HG02642 (cell line): ENCODE results near the gene SYT3.
"Not testable (repeated sequence)": the region's sequence is repeated elsewhere in the genome, so short reads cannot be mapped to it uniquely, and the experiment has no call there.

Experiments used
- ATAC-seq: cut with Tn5 transposase; IDR thresholded peaks from one replicate; pipeline ENCODE4 v1.9.1; 2021; ENCODE audit warnings: mild to moderate bottlenecking; ENCODE audit not compliant: unreplicated experiment, poor library complexity

Gene SYT3

GRCh38 chr19:50644315-50644915, 4.7 kb upstream of the SYT3 start:
- ATAC-seq: no peak

GRCh38 chr19:50640368-50640767, 687 bp upstream of the SYT3 start:
- ATAC-seq: no peak

DNA sequence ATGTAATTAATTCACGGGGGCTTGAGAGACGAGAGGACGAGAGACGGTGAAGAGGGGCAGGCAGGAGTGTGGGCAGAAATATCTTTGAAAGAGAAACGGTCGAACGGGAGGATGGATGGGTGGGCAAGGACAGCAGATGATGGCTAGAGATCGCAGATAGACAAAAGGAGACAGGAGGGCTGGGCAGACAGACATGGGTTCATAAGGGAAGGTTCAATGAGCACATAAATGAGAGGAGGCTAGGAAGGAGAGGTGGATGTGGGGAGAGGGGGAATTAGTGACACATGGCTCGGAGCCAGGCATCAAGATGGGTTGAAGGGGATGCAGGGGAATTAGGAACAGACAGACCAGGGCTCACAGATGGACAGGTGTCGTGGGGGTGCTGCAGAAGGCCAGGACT, 1.1 kb downstream of the SYT3 start:
- no peak for ATAC-seq

GRCh38 chr19:50636317-50637085, 3.2 kb downstream of the SYT3 start:
- no peak for ATAC-seq

DNA sequence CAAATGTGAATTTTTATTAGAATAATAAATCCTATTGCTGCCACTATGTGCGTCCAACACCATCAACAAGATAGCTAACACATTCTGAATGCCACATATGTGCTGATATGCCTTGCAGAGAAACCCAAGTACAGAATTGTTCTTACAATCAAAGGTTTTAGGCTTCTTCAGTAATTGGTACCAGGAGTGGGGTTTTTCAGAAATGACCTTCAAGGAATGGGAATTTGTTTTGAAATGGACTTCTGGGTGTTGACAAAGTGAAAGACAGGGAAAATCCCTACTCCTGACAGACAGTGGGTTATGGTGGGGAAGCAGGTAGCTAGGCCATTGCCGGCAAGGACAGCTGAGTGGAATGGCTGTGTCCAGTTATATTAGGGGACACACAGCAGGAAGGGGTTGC, 5.7 kb downstream of the SYT3 start:
- ATAC-seq: no peak

GRCh38 chr19:50633359-50633758, 6.3 kb downstream of the SYT3 start:
- ATAC-seq: no peak

DNA sequence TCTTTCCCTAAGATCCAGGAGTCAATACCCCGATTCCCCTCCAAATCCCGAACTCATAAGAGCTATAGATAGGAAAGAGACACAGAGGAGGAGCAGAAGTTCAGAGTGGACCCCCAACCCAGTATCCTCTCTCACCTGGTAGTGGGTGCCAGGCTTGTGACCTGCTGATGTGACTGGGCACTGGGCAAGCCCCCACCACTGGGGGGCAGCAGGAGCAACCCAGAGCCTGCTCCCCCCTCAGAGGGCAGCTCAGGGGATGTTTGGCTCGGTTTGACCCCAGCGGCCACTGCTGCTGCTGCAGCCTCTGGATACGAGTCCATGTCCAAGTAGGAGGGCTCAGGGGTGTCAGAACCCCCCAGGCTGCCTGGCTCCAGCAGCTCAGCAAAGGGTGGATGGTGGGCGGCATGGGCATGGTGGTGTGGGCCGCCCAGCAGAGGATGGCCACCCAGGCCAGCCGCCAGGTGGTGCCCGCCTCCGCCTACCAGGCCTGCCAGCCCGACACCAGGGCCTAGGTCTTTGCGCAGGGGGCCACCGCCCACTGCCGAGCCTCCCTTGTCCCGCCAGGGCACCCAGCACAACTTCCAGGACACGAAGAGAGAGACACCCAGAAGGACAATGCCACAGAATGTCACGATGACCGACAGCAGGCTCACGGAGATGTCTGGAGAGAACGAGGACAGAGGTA, 7.4 kb downstream of the SYT3 start:
- ATAC-seq: no peak

DNA sequence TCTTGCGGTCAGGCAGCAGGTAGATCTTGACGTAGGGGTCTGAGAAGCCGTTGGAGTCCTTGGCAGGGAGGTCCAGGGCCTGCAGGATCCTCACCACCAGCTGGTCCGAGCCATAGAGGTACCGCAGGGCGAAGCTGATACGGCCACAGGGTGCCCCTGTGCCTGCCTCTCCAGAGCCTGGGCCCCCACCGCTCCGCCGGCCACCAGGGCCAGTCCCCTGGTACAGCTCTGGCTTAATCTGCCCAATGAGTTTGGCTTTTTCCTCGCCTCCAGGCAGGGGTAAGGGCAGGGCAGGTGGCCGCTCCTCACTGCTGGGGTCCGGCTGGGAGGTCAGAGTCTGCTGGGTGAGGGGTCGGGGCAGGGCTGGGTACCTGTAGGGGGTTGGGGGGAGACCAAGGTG, 9.9 kb downstream of the SYT3 start:
- ATAC-seq: no peak

DNA sequence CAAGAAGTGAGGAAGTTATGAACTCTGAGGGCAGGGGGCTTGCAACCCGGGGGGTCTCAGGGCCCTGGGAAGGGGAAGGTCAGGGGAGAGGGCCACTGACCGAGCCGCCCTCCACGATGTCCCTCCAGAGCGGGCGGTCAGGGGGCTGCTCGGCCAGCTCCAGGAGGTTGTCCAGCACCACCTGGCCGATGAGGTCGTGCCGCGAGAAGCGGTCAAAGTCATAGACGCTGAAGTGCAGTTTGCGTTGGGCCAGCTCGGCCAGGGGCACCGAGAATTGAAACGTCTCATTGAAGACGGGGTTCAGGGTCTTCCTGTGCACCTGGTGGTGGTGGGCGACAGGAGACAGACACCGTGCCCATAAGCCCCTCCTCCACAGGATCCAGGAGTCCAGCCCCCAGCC, 10.5 kb downstream of the SYT3 start:
- ATAC-seq: no peak

DNA sequence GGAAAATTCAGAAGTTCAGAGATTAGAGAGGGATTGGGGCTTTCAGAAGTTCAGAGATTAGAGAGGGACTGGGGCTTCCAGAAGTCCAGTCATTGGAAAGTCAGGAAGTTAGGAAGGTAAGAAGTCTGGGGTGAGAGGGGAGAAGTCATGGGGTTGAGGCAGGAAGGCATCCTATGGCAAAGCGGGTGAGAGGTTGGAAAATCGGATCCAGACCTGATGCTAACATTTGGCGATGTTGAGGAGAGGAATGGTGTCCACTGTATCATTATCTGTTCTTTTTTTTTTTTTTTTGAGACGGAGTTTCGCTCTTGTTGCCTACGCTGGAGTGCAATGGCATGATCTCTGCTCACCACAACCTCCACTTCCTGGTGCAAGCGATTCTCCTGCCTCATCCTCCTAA, 11.1 kb downstream of the SYT3 start:
- ATAC-seq: no peak

DNA sequence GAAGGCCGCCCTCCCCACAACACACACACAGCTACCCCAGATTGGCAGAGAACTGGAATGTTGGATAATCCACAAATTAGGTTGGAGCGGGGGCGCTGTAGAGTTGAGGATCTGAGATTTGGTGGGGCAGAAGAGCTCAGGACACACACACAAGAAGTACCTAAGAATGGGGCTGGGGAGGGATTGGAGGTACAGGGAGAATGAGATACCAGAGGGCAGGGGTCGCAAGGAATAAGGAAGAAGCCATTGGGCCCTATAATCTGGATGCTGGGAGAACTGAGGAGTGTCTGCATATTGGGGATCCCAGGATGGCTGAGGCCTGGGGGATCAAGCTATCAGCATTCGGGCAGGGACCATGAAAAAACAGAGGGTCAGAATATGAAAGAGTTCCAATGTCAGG, 11.5 kb downstream of the SYT3 start:
- ATAC-seq: no peak

- ATAC-seq: no peak
These were observed 12.9 kb downstream of the SYT3 start for GRCh38 chr19:50626795-50627194.

- no peak for ATAC-seq
These were observed 13.7 kb downstream of the SYT3 start for GRCh38 chr19:50626011-50626410.

DNA sequence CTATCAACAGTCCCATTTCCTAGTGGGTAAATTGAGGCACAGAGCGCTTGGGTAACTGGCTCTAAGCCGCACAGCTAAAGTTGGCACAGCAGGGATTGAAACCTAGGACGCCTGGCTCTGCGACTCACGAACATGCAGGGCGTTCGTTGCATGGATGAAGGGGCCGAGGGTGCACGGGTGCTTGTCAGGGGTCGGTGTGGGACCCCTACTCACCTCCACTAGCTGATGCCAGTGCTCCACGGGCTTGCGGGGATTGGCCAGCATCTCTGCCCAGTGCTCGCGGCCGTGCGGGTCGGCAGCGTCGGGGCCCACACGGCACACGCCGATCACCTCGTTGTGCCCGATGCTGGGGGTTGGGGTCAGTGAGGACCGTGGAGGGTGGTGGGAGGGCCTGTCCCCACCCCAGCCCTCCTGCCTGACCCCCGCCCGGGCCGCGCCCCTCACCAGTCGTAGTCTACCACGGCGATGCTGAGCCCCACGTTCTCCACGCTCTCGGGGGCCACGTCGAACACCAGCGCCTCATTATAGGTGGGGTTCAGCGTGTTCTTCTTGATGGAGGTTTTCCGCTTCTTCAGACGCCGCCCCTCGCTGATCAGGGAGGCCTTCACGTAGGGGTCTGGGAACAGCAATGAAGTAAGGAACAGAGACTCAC, 14.6 kb downstream of the SYT3 start:
- ATAC-seq: no peak

- not testable (repeated sequence) for ATAC-seq
These were observed 19.2 kb downstream of the SYT3 start for GRCh38 chr19:50620394-50620906.

DNA sequence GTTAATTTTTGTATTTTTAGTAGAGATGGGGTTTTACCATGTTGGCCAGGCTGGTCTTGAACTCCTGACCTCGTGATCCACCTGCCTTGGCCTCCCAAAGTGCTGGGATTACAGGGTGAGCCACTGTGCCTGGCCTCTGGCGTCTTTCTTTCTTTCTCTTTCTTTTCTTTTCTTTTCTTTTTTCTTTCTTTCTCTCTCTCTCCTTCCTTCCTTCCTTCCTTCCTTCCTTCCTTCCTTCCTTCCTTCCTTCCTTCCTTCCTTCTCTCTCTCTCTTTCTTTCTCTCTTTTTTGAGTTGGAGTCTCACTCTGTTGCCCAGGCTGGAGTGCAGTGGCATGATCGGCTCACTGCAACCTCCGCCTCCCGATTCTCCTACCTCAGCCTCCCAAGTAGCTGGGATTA, 20.5 kb downstream of the SYT3 start:
- ATAC-seq: not testable (repeated sequence)

- ATAC-seq: not testable (repeated sequence)
These were observed 21.3 kb downstream of the SYT3 start for GRCh38 chr19:50618379-50618778.

- ATAC-seq: not testable (repeated sequence)
These were observed 26.9 kb downstream of the SYT3 start for GRCh38 chr19:50612504-50613404.

GRCh38 chr19:50607874-50608785, 31.6 kb downstream of the SYT3 start:
- no peak for ATAC-seq
